Muscle layer of colon (tissue), 2 donors: ENCODE measurements around the gene DRC1.

ENCODE experiments used
- H3K27ac ChIP-seq: one replicate; pipeline ENCODE4 v1.7.0; 2013; ENCODE audit warnings: low read depth, mild to moderate bottlenecking, low read length, moderate library complexity
- H3K27me3 ChIP-seq, 2 donors: one replicate each; pipeline ENCODE4 v1.7.0; 2013; ENCODE audit warnings: low read length in 2 of 2, mild to moderate bottlenecking in 2 of 2; ENCODE audit not compliant: insufficient read depth in 2 of 2, control insufficient read depth in 1 of 2
- H3K36me3 ChIP-seq: one replicate; pipeline ENCODE4 v1.7.0; 2013; ENCODE audit warnings: mild to moderate bottlenecking, low read length; ENCODE audit not compliant: insufficient read depth
- H3K4me1 ChIP-seq: one replicate; pipeline ENCODE4 v1.7.0; 2013; ENCODE audit warnings: mild to moderate bottlenecking, low read length; ENCODE audit not compliant: insufficient read depth
- H3K4me3 ChIP-seq, 2 donors: one replicate each; pipeline ENCODE4 v1.7.0; 2013; ENCODE audit warnings: low read length in 2 of 2, low read depth in 1 of 2, mild to moderate bottlenecking in 1 of 2, moderate library complexity in 1 of 2
- H3K9ac ChIP-seq: one replicate; pipeline ENCODE4 v1.7.0; 2013; ENCODE audit warnings: low read length
- H3K9me3 ChIP-seq: one replicate; pipeline ENCODE4 v1.7.0; 2013; ENCODE audit warnings: mild to moderate bottlenecking, low read length
- donor health status: abdominal sarcoma.
- donor health status: Adenocarcinoma of cecum.

DRC1 gene

GRCh38 chr2:26429779-26430578 is 28.3 kb downstream of the DRC1 start:
- H3K27ac ChIP-seq, result no peak overlapping the region
- H3K4me1 ChIP-seq, result no peaks in the 10 kb centered on the region
- no peaks in the 10 kb centered on the region for H3K9me3 ChIP-seq
- H3K36me3 ChIP-seq, result no peaks in the 10 kb centered on the region
- no peak overlapping the region for H3K4me3 ChIP-seq
- H3K27me3 ChIP-seq, result no peaks in the 10 kb centered on the region
- H3K9ac ChIP-seq, result no peak overlapping the region

- no peak overlapping the region for H3K27ac ChIP-seq
- no peaks in the 10 kb centered on the region for H3K9me3 ChIP-seq
- no peak overlapping the region for H3K4me3 ChIP-seq
- no peaks in the 10 kb centered on the region for H3K36me3 ChIP-seq
- no peaks in the 10 kb centered on the region for H3K27me3 ChIP-seq
- no peaks in the 10 kb centered on the region for H3K4me1 ChIP-seq
- H3K9ac ChIP-seq, result no peak overlapping the region
Measured at GRCh38 chr2:26430826-26431225, 29.1 kb downstream of the DRC1 start.

- no peak overlapping the region for H3K9ac ChIP-seq
- H3K4me3 ChIP-seq, result no peak overlapping the region
- H3K4me1 ChIP-seq, result no peaks in the 10 kb centered on the region
- H3K36me3 ChIP-seq, result no peaks in the 10 kb centered on the region
- H3K27ac ChIP-seq, result no peak overlapping the region
- H3K27me3 ChIP-seq, result no peaks in the 10 kb centered on the region
- no peaks in the 10 kb centered on the region for H3K9me3 ChIP-seq
Measured at GRCh38 chr2:26432363-26432762, 30.6 kb downstream of the DRC1 start.

GRCh38 chr2:26432859-26433258 is 31.1 kb downstream of the DRC1 start:
- H3K4me3 ChIP-seq, result no peak overlapping the region
- no peaks in the 10 kb centered on the region for H3K4me1 ChIP-seq
- H3K27me3 ChIP-seq, result no peaks in the 10 kb centered on the region
- H3K9me3 ChIP-seq, result no peaks in the 10 kb centered on the region
- H3K9ac ChIP-seq, result no peak overlapping the region
- H3K36me3 ChIP-seq, result no peaks in the 10 kb centered on the region
- H3K27ac ChIP-seq, result no peak overlapping the region

GRCh38 chr2:26435106-26435505 is 33.4 kb downstream of the DRC1 start:
- no peaks in the 10 kb centered on the region for H3K9me3 ChIP-seq
- H3K9ac ChIP-seq, result no peak overlapping the region
- no peak overlapping the region for H3K4me3 ChIP-seq
- H3K36me3 ChIP-seq, result no peaks in the 10 kb centered on the region
- H3K27me3 ChIP-seq, result no peaks in the 10 kb centered on the region
- H3K4me1 ChIP-seq, result no peaks in the 10 kb centered on the region
- no peak overlapping the region for H3K27ac ChIP-seq

- Histone ChIP-seq H3K27me3 (no peaks in the 10 kb centered on the region), H3K9ac (no peak overlapping the region), H3K36me3 (no peaks in the 10 kb centered on the region), H3K9me3 (no peaks in the 10 kb centered on the region), H3K27ac (no peak overlapping the region), H3K4me3 (no peak overlapping the region), H3K4me1 (no peaks in the 10 kb centered on the region)
Measured at GRCh38 chr2:26438526-26438925, 36.8 kb downstream of the DRC1 start.

- Histone ChIP-seq H3K4me3 (no peak overlapping the region), H3K27me3 (no peaks in the 10 kb centered on the region), H3K36me3 (no peaks in the 10 kb centered on the region), H3K27ac (no peak overlapping the region), H3K9me3 (no peaks in the 10 kb centered on the region), H3K9ac (no peak overlapping the region), H3K4me1 (no peaks in the 10 kb centered on the region)
Measured at GRCh38 chr2:26438926-26439325, 37.2 kb downstream of the DRC1 start.

GRCh38 chr2:26442301-26442700 is 40.6 kb downstream of the DRC1 start:
- Histone ChIP-seq H3K36me3 (no peaks in the 10 kb centered on the region), H3K9me3 (no peaks in the 10 kb centered on the region), H3K4me1 (no peaks in the 10 kb centered on the region), H3K4me3 (no peak overlapping the region), H3K27me3 (no peaks in the 10 kb centered on the region), H3K27ac (no peak overlapping the region), H3K9ac (no peak overlapping the region)

GRCh38 chr2:26442707-26443106 is 41.0 kb downstream of the DRC1 start:
- H3K9me3 ChIP-seq, result no peaks in the 10 kb centered on the region
- no peaks in the 10 kb centered on the region for H3K4me1 ChIP-seq
- H3K36me3 ChIP-seq, result no peaks in the 10 kb centered on the region
- H3K4me3 ChIP-seq, result no peak overlapping the region
- H3K27me3 ChIP-seq, result no peaks in the 10 kb centered on the region
- no peak overlapping the region for H3K27ac ChIP-seq
- H3K9ac ChIP-seq, result no peak overlapping the region

- Histone ChIP-seq H3K9me3 (no peaks in the 10 kb centered on the region), H3K9ac (no peak overlapping the region), H3K27me3 (no peaks in the 10 kb centered on the region), H3K4me3 (no peak overlapping the region), H3K4me1 (no peaks in the 10 kb centered on the region), H3K27ac (no peak overlapping the region), H3K36me3 (no peaks in the 10 kb centered on the region)
Measured at GRCh38 chr2:26444236-26444635, 42.5 kb downstream of the DRC1 start.

- Histone ChIP-seq H3K9me3 (no peaks in the 10 kb centered on the region), H3K36me3 (no peaks in the 10 kb centered on the region), H3K27ac (no peak overlapping the region), H3K4me1 (no peaks in the 10 kb centered on the region), H3K27me3 (no peaks in the 10 kb centered on the region), H3K4me3 (no peak overlapping the region), H3K9ac (no peak overlapping the region)
Measured at GRCh38 chr2:26448651-26449050, 46.9 kb downstream of the DRC1 start.
